GM20000 (cell line): ENCODE results near the gene ZBTB40.

ENCODE experiments used
- DNase-seq: peaks from one replicate; pipeline ENCODE4 v3.0.0; 2012; ENCODE audit warnings: low spot score
- TF ChIP-seq, protein P1 (sequence below): IDR thresholded peaks from 2 replicates; pipeline ENCODE4 v1.5.1; 2012; ENCODE audit warnings: mild to moderate bottlenecking, control low read depth; ENCODE audit errors: extremely low read depth, missing control alignments

ZBTB40 gene

DNA sequence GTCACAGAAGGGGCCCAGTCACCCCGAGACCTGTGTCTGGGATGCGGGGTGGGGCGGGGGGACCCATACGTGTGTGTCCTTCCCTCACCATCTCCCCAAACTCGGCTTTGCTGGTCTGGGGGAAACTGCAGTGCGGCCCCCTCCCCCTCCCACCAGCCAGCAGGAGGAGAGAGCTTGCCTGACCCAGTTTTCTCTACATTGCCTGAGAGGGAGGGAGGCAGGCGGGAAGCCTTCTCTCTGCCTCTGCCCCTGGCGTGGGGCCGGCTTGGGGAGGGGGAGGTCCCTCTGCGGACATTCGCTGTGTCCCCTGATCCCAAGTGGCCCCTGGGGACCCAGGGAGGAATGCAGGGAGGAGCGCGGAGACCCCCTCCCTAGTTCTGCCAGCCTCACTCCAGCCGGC, 115.5 kb downstream of the ZBTB40 start:
- TF ChIP-seq, protein P1, sequence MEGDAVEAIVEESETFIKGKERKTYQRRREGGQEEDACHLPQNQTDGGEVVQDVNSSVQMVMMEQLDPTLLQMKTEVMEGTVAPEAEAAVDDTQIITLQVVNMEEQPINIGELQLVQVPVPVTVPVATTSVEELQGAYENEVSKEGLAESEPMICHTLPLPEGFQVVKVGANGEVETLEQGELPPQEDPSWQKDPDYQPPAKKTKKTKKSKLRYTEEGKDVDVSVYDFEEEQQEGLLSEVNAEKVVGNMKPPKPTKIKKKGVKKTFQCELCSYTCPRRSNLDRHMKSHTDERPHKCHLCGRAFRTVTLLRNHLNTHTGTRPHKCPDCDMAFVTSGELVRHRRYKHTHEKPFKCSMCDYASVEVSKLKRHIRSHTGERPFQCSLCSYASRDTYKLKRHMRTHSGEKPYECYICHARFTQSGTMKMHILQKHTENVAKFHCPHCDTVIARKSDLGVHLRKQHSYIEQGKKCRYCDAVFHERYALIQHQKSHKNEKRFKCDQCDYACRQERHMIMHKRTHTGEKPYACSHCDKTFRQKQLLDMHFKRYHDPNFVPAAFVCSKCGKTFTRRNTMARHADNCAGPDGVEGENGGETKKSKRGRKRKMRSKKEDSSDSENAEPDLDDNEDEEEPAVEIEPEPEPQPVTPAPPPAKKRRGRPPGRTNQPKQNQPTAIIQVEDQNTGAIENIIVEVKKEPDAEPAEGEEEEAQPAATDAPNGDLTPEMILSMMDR, result no peak
- no peak for DNase-seq

DNA sequence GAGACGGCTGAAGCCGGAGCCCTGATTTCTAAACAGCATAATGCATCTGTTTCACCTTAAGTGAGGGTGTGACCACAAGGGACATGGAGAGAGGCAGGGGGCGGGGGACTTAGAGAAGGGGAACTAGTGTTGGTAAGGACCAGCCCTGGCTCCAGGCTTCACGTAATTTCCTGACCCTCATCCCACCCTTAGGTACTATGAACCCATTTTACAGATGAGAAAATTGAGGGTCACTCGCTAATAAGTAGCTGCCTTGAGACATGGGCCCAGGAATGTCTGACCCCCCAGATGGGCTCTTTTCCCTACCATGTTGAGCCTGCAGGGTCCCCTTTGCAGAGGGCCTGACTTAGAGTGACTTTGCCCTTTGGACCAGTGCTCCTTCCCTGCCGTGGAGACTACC, 116.3 kb downstream of the ZBTB40 start:
- TF ChIP-seq, protein P1, result no peak
- DNase-seq, result no peak

DNA sequence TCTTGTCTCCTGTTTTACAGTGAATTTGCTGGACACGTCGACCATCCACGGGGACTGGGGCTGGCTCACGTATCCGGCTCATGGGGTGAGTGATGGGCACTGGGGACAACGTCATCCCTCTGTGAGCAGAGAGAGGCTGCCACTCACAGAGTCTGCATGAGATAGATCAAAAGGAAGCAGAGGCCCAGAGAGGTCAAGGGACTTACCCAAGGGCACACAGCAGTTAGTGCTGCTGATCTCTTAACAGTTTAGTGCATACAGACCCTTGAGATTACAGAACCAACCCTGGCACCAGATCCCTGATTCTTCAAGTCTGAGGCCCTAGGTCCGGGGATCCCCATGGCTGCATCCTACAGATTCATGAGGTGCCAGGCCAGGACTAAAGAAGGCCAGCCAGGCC, 117.6 kb downstream of the ZBTB40 start:
- DNase-seq, result no peak
- TF ChIP-seq, protein P1, result no peak

DNA sequence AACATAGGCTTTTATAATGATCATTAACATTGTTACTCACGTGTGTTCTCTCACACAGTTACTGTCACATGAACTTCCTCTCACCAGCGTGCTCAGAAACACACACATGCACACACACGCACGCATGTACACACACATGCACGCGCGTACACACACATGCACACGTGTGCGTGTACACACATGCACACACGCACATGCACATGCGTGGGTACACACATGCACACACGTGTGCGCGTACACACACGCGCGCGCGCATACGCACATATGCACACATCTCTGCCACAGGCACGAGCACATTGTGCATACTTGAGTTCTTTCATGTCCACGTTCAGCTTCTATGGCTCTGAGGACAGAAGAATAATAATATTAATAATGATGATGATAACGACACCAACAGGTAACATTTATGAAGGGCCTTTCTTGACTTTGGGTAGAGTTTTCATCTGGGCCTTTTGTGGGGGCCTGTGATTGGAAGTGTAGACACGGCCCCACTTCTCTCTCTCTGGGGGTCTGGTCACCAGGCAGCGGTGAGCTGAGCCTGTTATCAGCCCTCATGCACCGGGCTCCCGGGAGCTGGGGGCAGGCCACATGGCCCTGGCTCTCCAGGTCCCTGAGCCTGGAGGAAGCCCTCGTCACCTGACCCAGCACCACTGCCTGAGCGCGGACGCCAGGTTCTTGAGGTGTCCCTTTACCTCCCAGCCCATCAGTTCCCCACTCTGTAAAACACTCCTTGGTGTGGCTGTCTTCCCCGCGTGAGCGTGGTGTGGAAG, 118.7 kb downstream of the ZBTB40 start:
- TF ChIP-seq, protein P1, result no peak
- no peak for DNase-seq

DNA sequence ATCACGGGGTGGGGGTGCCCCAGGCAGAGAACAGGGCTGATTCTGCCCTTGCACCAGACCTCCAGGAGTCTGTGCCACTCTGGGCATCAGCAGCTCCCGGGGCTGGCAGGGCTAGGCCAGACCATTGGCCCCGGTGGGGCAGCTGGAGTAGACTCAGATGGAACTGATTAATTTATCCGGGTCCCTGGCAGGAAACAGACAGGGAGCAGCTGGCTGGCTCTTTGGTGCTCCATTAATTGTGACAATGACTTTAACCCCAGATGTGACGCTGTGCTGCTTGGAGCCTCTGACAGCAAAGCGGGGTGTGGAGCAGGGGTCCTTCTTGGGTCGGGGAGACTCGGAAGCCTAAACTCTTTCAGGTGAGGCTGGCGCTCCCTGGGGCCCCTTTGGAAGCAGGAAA, 121.2 kb downstream of the ZBTB40 start:
- no peak for DNase-seq
- TF ChIP-seq, protein P1, result no peak

DNA sequence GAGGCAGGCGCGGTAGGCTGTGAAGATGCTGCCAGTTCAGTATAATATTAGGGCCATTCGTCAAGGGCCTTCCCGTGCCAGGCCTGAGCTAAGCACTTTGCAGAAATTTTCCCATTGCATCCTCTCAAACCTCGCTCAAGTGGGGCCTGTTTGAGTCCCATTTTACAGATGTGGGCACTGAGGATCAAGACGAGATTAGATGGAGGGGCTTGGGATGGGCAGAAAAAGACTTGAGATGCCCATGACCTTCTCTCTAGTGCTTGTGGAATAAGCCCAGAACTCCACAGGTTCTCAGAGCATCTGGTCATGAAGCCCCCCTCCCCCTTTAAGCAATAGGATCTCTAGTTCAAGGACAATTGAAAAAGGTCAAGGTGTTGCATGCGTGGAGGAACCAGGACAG, 121.6 kb downstream of the ZBTB40 start:
- TF ChIP-seq, protein P1, result no peak
- DNase-seq, result no peak

DNA sequence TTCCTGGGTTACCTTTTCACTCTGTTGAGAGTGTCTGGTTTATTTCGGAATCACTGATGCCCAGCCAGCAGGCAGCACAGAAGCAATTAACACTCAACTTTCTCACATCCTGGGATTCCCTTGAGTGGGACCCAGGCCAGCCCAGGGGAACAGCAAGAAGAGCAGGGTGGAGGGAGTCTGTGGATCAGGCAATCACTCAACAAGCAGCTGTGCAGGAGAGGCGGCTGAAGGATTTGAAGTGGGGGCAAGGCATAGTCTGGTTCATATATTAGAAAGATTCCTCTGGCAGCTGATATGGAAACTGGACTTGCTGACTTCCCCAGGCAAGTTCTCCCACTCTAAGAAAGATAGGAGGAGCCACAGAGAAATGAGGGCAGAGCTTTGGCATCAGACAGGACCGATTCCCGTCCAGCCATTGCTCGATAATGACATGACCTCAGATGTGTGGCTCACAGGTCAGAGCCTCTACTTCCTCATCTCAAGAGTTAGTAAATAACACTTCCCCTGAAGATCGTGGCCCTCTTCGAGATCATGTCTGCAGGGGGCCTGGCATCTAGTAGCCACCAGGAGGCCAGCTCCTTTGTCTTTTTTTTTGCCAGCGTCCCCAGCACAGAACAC, 124.0 kb downstream of the ZBTB40 start:
- DNase-seq, result no peak
- TF ChIP-seq, protein P1, result no peak
